WTC11 (cell line): ENCODE data around the gene CDH11.

Source experiments
- ATF2 ChIP-seq: sonication (generic); formaldehyde crosslinking; IDR thresholded peaks from 2 replicates; pipeline ENCODE4 v1.8.1; 2022; ENCODE audit warnings: low read depth, missing genetic modification reagents, borderline replicate concordance
- CTCF ChIP-seq: fragments of 200-600 bp; IDR thresholded peaks from 2 replicates; pipeline ENCODE4 v1.8.0; 2022; ENCODE audit warnings: antibody characterized with exemption
- MAX ChIP-seq: sonication (generic); formaldehyde crosslinking; IDR thresholded peaks from 2 replicates; pipeline ENCODE4 v1.8.0; 2022; ENCODE audit warnings: mild to moderate bottlenecking, missing genetic modification reagents
- MYBL2 ChIP-seq: sonication (generic); formaldehyde crosslinking; IDR thresholded peaks from 2 replicates; pipeline ENCODE4 v1.8.1; 2023; ENCODE audit warnings: mild to moderate bottlenecking, moderate library complexity, missing genetic modification reagents
- PRDM15 ChIP-seq: sonication (generic); formaldehyde crosslinking; IDR thresholded peaks from 2 replicates; pipeline ENCODE4 v1.8.0; 2022; ENCODE audit warnings: missing genetic modification reagents

- TF ChIP-seq MYBL2 (CRISPR knock-in tag) (no peak), CTCF (no peak), PRDM15 (CRISPR knock-in tag) (no peak), MAX (CRISPR knock-in tag) (no peak), ATF2 (no peak)
These were observed 140.1 kb downstream of the CDH11 start for GRCh38 chr16:64981568-64982281.
